ENCODE data around the gene RALGAPB. TPM values are rescaled to one million over a fixed set of nuclear protein-coding genes. Genes with fewer than 3 reads are reported as not detected.

The RALGAPB gene
- total and polyA plus RNA-seq, 2 of the 13 experiments (the other 11 are each of a cell fraction or from before 2014, with no cell fraction given): 17.6 to 30.6 TPM

DNA sequence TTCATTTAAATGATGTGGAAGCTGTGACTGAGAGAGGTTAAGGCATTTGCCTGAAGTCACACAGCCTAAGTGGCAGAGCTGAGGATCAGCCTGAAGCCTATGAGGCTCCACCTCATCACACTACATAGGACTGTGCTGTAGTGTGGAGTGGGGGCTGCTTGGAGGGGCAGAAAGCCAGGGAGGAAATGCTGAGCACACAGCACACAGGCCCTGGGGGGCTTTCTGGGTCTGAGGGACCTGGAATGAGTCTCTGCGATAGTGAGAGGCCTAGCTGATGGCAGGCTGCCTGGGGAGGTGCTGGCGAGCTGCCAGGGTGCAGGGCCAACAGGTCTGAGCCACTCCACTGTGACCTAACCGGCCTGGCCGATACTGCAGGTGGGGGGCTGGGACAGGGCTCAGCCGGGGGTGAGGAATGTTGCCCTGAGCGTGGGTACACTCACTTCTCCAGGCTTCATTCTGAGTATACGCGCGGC is 126.8 kb downstream of the RALGAPB start (continued):
- TF ChIP-seq, protein P1, sequence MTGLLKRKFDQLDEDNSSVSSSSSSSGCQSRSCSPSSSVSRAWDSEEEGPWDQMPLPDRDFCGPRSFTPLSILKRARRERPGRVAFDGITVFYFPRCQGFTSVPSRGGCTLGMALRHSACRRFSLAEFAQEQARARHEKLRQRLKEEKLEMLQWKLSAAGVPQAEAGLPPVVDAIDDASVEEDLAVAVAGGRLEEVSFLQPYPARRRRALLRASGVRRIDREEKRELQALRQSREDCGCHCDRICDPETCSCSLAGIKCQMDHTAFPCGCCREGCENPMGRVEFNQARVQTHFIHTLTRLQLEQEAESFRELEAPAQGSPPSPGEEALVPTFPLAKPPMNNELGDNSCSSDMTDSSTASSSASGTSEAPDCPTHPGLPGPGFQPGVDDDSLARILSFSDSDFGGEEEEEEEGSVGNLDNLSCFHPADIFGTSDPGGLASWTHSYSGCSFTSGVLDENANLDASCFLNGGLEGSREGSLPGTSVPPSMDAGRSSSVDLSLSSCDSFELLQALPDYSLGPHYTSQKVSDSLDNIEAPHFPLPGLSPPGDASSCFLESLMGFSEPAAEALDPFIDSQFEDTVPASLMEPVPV (CRISPR knock-in tag; IDR thresholded peaks at IDR 0.05): no peak
- TF ChIP-seq EED (CRISPR knock-in tag; IDR thresholded peaks at IDR 0.05) (no peak), ZNF761 (CRISPR knock-in tag; conservative IDR thresholded peaks at IDR 0.05) (no peak), ZSCAN31 (CRISPR knock-in tag; IDR thresholded peaks at IDR 0.05; ENCODE audit: low read depth) (no peak), LCORL (IDR thresholded peaks at IDR 0.05) (no peak), LCORL (CRISPR knock-in tag; IDR thresholded peaks at IDR 0.05) (peak; percentile 43; the same call in 1 of the 2 replicates), ZNF549 (CRISPR knock-in tag; IDR thresholded peaks at IDR 0.05) (no peak), CBX2 (IDR thresholded peaks at IDR 0.05; ENCODE audit: low read depth, low read length) (no peak), CBX2 (CRISPR knock-in tag; IDR thresholded peaks at IDR 0.05; ENCODE audit: low read depth) (no peak), KDM3A (CRISPR knock-in tag; IDR thresholded peaks at IDR 0.05; ENCODE audit: low read depth) (no peak), GTF3A (CRISPR knock-in tag; conservative IDR thresholded peaks at IDR 0.05) (no peak), KLF12 (CRISPR knock-in tag; IDR thresholded peaks at IDR 0.05; ENCODE audit: borderline replicate concordance) (no peak), ZIK1 (CRISPR knock-in tag; IDR thresholded peaks at IDR 0.05; ENCODE audit: borderline replicate concordance, low read depth) (no peak), ZNF614 (CRISPR knock-in tag; IDR thresholded peaks at IDR 0.05; ENCODE audit: borderline replicate concordance) (peak; percentile 35; the same call in 1 of the 2 replicates), ZNF292 (CRISPR knock-in tag; IDR thresholded peaks at IDR 0.05; ENCODE audit: borderline replicate concordance, low read depth) (0 out of 2 replicates have a peak, but pooled peaks have one; percentile 45), NFIB (CRISPR knock-in tag; IDR thresholded peaks at IDR 0.05; ENCODE audit: borderline replicate concordance) (no peak), ZNF703 (CRISPR knock-in tag; IDR thresholded peaks at IDR 0.05; ENCODE audit: borderline replicate concordance) (no peak), ZNF7 (CRISPR knock-in tag; IDR thresholded peaks at IDR 0.05) (no peak), SMARCC2 (IDR thresholded peaks at IDR 0.05) (no peak)
- TF ChIP-seq, protein P2, sequence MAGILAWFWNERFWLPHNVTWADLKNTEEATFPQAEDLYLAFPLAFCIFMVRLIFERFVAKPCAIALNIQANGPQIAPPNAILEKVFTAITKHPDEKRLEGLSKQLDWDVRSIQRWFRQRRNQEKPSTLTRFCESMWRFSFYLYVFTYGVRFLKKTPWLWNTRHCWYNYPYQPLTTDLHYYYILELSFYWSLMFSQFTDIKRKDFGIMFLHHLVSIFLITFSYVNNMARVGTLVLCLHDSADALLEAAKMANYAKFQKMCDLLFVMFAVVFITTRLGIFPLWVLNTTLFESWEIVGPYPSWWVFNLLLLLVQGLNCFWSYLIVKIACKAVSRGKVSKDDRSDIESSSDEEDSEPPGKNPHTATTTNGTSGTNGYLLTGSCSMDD (CRISPR knock-in tag; IDR thresholded peaks at IDR 0.05): no peak
- TF ChIP-seq, protein P3, sequence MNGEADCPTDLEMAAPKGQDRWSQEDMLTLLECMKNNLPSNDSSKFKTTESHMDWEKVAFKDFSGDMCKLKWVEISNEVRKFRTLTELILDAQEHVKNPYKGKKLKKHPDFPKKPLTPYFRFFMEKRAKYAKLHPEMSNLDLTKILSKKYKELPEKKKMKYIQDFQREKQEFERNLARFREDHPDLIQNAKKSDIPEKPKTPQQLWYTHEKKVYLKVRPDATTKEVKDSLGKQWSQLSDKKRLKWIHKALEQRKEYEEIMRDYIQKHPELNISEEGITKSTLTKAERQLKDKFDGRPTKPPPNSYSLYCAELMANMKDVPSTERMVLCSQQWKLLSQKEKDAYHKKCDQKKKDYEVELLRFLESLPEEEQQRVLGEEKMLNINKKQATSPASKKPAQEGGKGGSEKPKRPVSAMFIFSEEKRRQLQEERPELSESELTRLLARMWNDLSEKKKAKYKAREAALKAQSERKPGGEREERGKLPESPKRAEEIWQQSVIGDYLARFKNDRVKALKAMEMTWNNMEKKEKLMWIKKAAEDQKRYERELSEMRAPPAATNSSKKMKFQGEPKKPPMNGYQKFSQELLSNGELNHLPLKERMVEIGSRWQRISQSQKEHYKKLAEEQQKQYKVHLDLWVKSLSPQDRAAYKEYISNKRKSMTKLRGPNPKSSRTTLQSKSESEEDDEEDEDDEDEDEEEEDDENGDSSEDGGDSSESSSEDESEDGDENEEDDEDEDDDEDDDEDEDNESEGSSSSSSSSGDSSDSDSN (CRISPR knock-in tag; IDR thresholded peaks at IDR 0.05): no peak
- TF ChIP-seq, protein P4, sequence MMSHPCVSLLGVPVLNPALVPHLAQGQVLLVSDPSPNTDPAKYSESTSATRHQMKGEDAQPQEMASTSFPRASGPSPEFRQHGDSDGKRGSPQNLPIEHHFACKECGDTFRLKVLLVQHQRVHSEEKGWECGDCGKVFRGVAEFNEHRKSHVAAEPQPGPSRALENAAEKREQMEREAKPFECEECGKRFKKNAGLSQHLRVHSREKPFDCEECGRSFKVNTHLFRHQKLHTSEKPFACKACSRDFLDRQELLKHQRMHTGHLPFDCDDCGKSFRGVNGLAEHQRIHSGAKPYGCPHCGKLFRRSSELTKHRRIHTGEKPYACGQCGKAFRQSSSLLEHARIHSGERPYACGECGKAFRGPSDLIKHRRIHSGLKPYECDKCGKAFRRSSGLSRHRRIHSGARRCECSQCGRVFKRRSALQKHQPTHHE (CRISPR knock-in tag; IDR thresholded peaks at IDR 0.05; ENCODE audit: borderline replicate concordance): no peak
- TF ChIP-seq, protein P5, sequence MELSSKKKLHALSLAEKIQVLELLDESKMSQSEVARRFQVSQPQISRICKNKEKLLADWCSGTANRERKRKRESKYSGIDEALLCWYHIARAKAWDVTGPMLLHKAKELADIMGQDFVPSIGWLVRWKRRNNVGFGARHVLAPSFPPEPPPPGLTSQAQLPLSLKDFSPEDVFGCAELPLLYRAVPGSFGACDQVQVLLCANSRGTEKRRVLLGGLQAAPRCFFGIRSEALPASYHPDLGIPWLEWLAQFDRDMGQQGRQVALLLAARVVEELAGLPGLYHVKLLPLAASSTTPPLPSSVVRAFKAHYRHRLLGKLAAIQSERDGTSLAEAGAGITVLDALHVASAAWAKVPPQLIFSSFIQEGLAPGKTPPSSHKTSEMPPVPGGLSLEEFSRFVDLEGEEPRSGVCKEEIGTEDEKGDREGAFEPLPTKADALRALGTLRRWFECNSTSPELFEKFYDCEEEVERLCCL (CRISPR knock-in tag; IDR thresholded peaks at IDR 0.05; ENCODE audit: borderline replicate concordance): no peak
